K562 (cell line): Measurements from ENCODE around the gene ZBTB7A.

Experiments
- BACH1 ChIP-seq: fragments of 200-800 bp; sonication (Bioruptor generic); IDR thresholded peaks from 2 replicates; pipeline ENCODE4 v1.6.1; 2016; ENCODE audit warnings: missing genetic modification characterization, missing compliant biosample characterization
- ETV1 ChIP-seq: fragments of 450-650 bp; conservative IDR thresholded peaks from 2 replicates; pipeline ENCODE4 v1.6.1; 2016; ENCODE audit warnings: missing genetic modification characterization, control low read depth, low read depth, missing compliant biosample characterization
- ETV6 ChIP-seq, 3 experiments: fragments of 150-350 bp in 1 of 3; sonication (generic) in 1 of 3; formaldehyde crosslinking in 1 of 3; IDR thresholded peaks; 2 replicates each; pipeline versions ENCODE4 v1.6.1 to v1.8.0; 2014 to 2022; ENCODE audit warnings: borderline replicate concordance in 2 of 3, low read depth in 2 of 3, antibody characterized with exemption in 1 of 3, low read length in 1 of 3, mild to moderate bottlenecking in 1 of 3, missing genetic modification reagents in 1 of 3
- EZH2 ChIP-seq: IDR thresholded peaks from 2 replicates; pipeline ENCODE4 v1.6.1; 2012; ENCODE audit warnings: low read depth, mild to moderate bottlenecking, inconsistent platforms, low read length, borderline replicate concordance
- MCM2 ChIP-seq: fragments of 450-650 bp; IDR thresholded peaks from 2 replicates; pipeline ENCODE4 v1.6.1; 2017; ENCODE audit warnings: low read depth, mild to moderate bottlenecking
- MCM3 ChIP-seq: fragments of 450-650 bp; IDR thresholded peaks from 2 replicates; pipeline ENCODE4 v1.6.1; 2016
- MIER1 ChIP-seq: fragments of 450-650 bp; IDR thresholded peaks from 2 replicates; pipeline ENCODE4 v1.6.1; 2016; ENCODE audit warnings: antibody characterized with exemption, mild to moderate bottlenecking, low read depth
- TBP ChIP-seq: optimal IDR thresholded peaks from 2 replicates; pipeline ENCODE3; 2011; ENCODE audit warnings: low read depth, low read length, improper control_type of control experiment
- ZNF785 ChIP-seq: fragments of 250-450 bp; sonication (Bioruptor Pico); IDR thresholded peaks from 2 replicates; pipeline ENCODE4 v1.4.0; 2020; ENCODE audit warnings: mild to moderate bottlenecking
- TF ChIP-seq, protein P1 (sequence below), 3 experiments: IDR thresholded peaks in 2 of 3; conservative IDR thresholded peaks in 1 of 3; 2 replicates each; pipeline ENCODE4 v1.5.1; 2011 to 2012; ENCODE audit warnings: low read length in 3 of 3, mild to moderate bottlenecking in 3 of 3, control low read depth in 2 of 3, improper control_type of control experiment in 1 of 3, inconsistent platforms in 1 of 3, low read depth in 1 of 3, mixed read lengths in 1 of 3, moderate library complexity in 1 of 3; ENCODE audit not compliant: insufficient read depth in 2 of 3
- TF ChIP-seq, protein P2 (sequence below): sonication (generic); formaldehyde crosslinking; IDR thresholded peaks from 2 replicates; pipeline ENCODE4 v1.5.0; 2020; ENCODE audit warnings: missing genetic modification reagents

DNA sequence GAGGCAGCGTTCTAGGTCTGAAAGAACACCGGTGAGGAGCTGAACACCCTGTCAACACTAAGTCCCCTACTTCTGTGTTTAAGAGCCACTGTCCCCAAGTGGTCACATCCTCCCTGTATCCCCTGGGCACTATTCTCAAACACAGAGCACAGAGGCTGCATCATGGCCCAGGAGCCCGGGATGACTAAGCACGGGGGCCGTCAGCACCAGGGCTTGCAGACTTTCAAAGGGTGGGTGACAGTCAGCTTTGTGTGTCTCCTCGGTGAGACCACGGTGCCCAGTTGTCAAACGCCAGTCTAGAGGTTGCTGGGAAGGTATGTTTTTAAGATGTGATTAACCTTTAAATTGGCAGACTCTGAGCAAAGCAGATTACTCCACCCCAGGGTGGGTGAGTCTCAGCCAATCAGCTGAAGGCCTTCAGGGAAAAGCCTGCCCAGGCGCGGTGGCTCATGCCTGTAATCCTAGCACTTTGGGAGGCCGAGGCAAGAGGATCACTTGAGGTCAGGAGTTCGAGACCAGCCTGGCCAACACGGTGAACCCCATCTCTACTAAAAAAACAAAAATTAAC lies 49.2 kb upstream of the ZBTB7A start:
- TF ChIP-seq ETV6 (IDR thresholded peaks at IDR 0.05; ENCODE audit: borderline replicate concordance in 1 of 2, low read depth in 2 of 2, low read length in 1 of 2) (no peak), ETV6 (CRISPR knock-in tag; IDR thresholded peaks at IDR 0.05; ENCODE audit: borderline replicate concordance) (no peak), MCM3 (no peak), BACH1 (tag) (no peak), ZNF785 (CRISPR knock-in tag) (no peak), MCM2 (no peak), ETV1 (tag) (no peak), MIER1 (no peak), EZH2 (no peak), TBP (no peak)
- TF ChIP-seq, protein P1, sequence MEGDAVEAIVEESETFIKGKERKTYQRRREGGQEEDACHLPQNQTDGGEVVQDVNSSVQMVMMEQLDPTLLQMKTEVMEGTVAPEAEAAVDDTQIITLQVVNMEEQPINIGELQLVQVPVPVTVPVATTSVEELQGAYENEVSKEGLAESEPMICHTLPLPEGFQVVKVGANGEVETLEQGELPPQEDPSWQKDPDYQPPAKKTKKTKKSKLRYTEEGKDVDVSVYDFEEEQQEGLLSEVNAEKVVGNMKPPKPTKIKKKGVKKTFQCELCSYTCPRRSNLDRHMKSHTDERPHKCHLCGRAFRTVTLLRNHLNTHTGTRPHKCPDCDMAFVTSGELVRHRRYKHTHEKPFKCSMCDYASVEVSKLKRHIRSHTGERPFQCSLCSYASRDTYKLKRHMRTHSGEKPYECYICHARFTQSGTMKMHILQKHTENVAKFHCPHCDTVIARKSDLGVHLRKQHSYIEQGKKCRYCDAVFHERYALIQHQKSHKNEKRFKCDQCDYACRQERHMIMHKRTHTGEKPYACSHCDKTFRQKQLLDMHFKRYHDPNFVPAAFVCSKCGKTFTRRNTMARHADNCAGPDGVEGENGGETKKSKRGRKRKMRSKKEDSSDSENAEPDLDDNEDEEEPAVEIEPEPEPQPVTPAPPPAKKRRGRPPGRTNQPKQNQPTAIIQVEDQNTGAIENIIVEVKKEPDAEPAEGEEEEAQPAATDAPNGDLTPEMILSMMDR (IDR thresholded peaks at IDR 0.05 in 2 of 3, conservative IDR thresholded peaks at IDR 0.05 in 1 of 3; ENCODE audit: insufficient read depth in 2 of 3, low read depth in 1 of 3, low read length in 3 of 3) = no peak
- TF ChIP-seq, protein P2, sequence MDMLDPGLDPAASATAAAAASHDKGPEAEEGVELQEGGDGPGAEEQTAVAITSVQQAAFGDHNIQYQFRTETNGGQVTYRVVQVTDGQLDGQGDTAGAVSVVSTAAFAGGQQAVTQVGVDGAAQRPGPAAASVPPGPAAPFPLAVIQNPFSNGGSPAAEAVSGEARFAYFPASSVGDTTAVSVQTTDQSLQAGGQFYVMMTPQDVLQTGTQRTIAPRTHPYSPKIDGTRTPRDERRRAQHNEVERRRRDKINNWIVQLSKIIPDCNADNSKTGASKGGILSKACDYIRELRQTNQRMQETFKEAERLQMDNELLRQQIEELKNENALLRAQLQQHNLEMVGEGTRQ (CRISPR knock-in tag) = no peak
